WERI-Rb-1 (cell line): ENCODE data around the gene AGTRAP.

Experiments used
- DNase-seq: peaks from one replicate; pipeline ENCODE4 v3.0.0-alpha.2; 2020
- H3K27ac ChIP-seq: fragments of 250-450 bp; sonication (Bioruptor Pico); 2 replicates; pipeline ENCODE4 v1.5.1; 2020; ENCODE audit warnings: mild to moderate bottlenecking, moderate library complexity
- H3K27me3 ChIP-seq: fragments of 250-450 bp; sonication (Bioruptor Pico); 2 replicates; pipeline ENCODE4 v1.5.1; 2021; ENCODE audit warnings: mild to moderate bottlenecking, low read depth, moderate library complexity; ENCODE audit not compliant: insufficient read depth, severe bottlenecking
- H3K36me3 ChIP-seq: fragments of 250-450 bp; sonication (Bioruptor Pico); 2 replicates; pipeline ENCODE4 v1.5.1; 2020; ENCODE audit warnings: mild to moderate bottlenecking, moderate library complexity
- H3K4me3 ChIP-seq: 2 replicates; pipeline ENCODE4 v1.5.1; 2011; ENCODE audit warnings: low read depth, mild to moderate bottlenecking, control low read depth, low read length
- H3K9me3 ChIP-seq: fragments of 250-450 bp; sonication (Bioruptor Pico); 2 replicates; pipeline ENCODE4 v1.5.1; 2021; ENCODE audit warnings: mild to moderate bottlenecking, moderate library complexity; ENCODE audit not compliant: severe bottlenecking
- CTCF ChIP-seq: IDR thresholded peaks from 2 replicates; pipeline ENCODE4 v1.5.1; 2011; ENCODE audit warnings: low read depth, mild to moderate bottlenecking, control low read depth, inconsistent platforms, low read length

AGTRAP gene

GRCh38 chr1:11704691-11705475 lies 31.1 kb upstream of the AGTRAP start:
- no peak for TF ChIP-seq CTCF
- peaks cover 16% of the 10 kb centered on the region for H3K36me3 ChIP-seq
- no peaks in the 10 kb centered on the region for H3K27me3 ChIP-seq
- DNase-seq: no peak
- H3K4me3 ChIP-seq: no peak overlapping the region
- no peak overlapping the region for H3K27ac ChIP-seq
- H3K9me3 ChIP-seq: no peaks in the 10 kb centered on the region

GRCh38 chr1:11705596-11705995 lies 30.3 kb upstream of the AGTRAP start:
- DNase-seq: no peak
- no peak for TF ChIP-seq CTCF
- H3K27ac ChIP-seq: no peak overlapping the region
- H3K9me3 ChIP-seq: no peaks in the 10 kb centered on the region
- peaks cover 16% of the 10 kb centered on the region for H3K36me3 ChIP-seq
- no peak overlapping the region for H3K4me3 ChIP-seq
- H3K27me3 ChIP-seq: no peaks in the 10 kb centered on the region

- H3K27me3 ChIP-seq: no peaks in the 10 kb centered on the region
- no peaks in the 10 kb centered on the region for H3K9me3 ChIP-seq
- no peak overlapping the region for H3K4me3 ChIP-seq
- H3K36me3 ChIP-seq: peaks cover 16% of the 10 kb centered on the region
- no peak for DNase-seq
- no peak overlapping the region for H3K27ac ChIP-seq
- TF ChIP-seq CTCF: no peak
These were observed 29.6 kb upstream of the AGTRAP start for GRCh38 chr1:11706292-11706691.

- peak; percentile 76 for DNase-seq
- no peak for TF ChIP-seq CTCF
- no peaks in the 10 kb centered on the region for H3K9me3 ChIP-seq
- H3K27ac ChIP-seq: peak overlapping the region; percentile 73
- H3K36me3 ChIP-seq: peaks cover 26% of the 10 kb centered on the region
- H3K4me3 ChIP-seq: no peak overlapping the region
- H3K27me3 ChIP-seq: no peaks in the 10 kb centered on the region
These were observed 28.2 kb upstream of the AGTRAP start for GRCh38 chr1:11707621-11708276.

- H3K27me3 ChIP-seq: no peaks in the 10 kb centered on the region
- H3K36me3 ChIP-seq: peaks cover 26% of the 10 kb centered on the region
- DNase-seq: no peak
- no peak for TF ChIP-seq CTCF
- H3K4me3 ChIP-seq: no peak overlapping the region
- H3K27ac ChIP-seq: no peak overlapping the region
- no peaks in the 10 kb centered on the region for H3K9me3 ChIP-seq
These were observed 27.2 kb upstream of the AGTRAP start for GRCh38 chr1:11708554-11709350.
